Left lung (tissue), 10 donors: ENCODE results near the gene KRT16. TPM values are rescaled to one million over a fixed set of nuclear protein-coding genes. Genes with fewer than 3 reads are reported as not detected.

Source experiments
- ATAC-seq: fragments of 200-7000 bp; cut with Tn5 transposase; one replicate; pipeline ENCODE4 v1.9.1; 2020; ENCODE audit warnings: moderate library complexity
- DNase-seq, 4 donors: peaks; one replicate each; pipeline ENCODE4 v3.0.0-alpha.2; 2013 to 2020
- H3K27ac ChIP-seq, 2 donors: fragments of 200-600 bp; sonication (generic) in 1 of 2; one replicate each; pipeline versions ENCODE4 v1.5.0 to v1.8.0; 2020 to 2021
- H3K27me3 ChIP-seq, 2 donors: fragments of 200-600 bp; sonication (generic) in 1 of 2; one replicate each; pipeline versions ENCODE4 v1.5.0 to v1.8.0; 2020 to 2021
- H3K36me3 ChIP-seq, 2 donors: fragments of 200-600 bp; sonication (generic) in 1 of 2; one replicate each; pipeline versions ENCODE4 v1.5.0 to v1.8.0; 2020 to 2021
- H3K4me1 ChIP-seq, 2 donors: fragments of 200-600 bp; one replicate each; pipeline ENCODE4 v1.8.0; 2021
- H3K4me3 ChIP-seq, 2 donors: fragments of 200-600 bp; sonication (generic) in 1 of 2; one replicate each; pipeline versions ENCODE4 v1.5.0 to v1.8.0; 2020 to 2021; ENCODE audit warnings: mild to moderate bottlenecking in 1 of 2
- H3K9me3 ChIP-seq, 2 donors: fragments of 200-600 bp; sonication (generic) in 1 of 2; one replicate each; pipeline versions ENCODE4 v1.5.0 to v1.8.0; 2020 to 2021
- CTCF ChIP-seq, 2 donors: fragments of 200-600 bp; sonication (generic) in 1 of 2; IDR thresholded peaks; one replicate each; pipeline versions ENCODE4 v1.5.0 to v1.8.0; 2021; ENCODE audit warnings: antibody characterized with exemption in 2 of 2
- intact Hi-C, 2 donors: fragments of 100-400 bp; cut with DNase I; formaldehyde crosslinking; loops; one replicate each; pipeline versions ENCODE4 v1.11.2 to v1.14.2; 2022
- polyA plus RNA-seq, 6 donors: library from polyadenylated mRNA; unstranded; fragments of 120-200 nt; gene quantifications; one replicate each; pipeline ENCODE4 v1.2.1, GENCODE V29; 2013; ENCODE audit not compliant: insufficient read length in 6 of 6
- total RNA-seq, 2 donors: library from RNA; stranded (reverse); fragmentation: NEBNext Ultra II Directional; extraction: Animal tissue kit (Norgen Biotek cat#: 25700); gene quantifications; one replicate each; pipeline ENCODE4 v1.2.1, GENCODE V29; 2021
- donor health status: DM: no; HTN: yes; CAD: no.
- donor health status: DM: no; HTN: no; CAD: no.

Gene KRT16
- total and polyA plus RNA-seq, 8 donors: 0.65 to 1.0 TPM; not detected in 6

GRCh38 chr17:41657176-41657754 lies 44.7 kb upstream of the KRT16 start:
- H3K4me1 ChIP-seq: peaks cover 0 to 12% of the 10 kb centered on the region in 2 donors

GRCh38 chr17:41656249-41657023 lies 43.9 kb upstream of the KRT16 start:
- H3K27me3 ChIP-seq: no peaks in the 10 kb centered on the region
- no peaks in the 10 kb centered on the region for H3K36me3 ChIP-seq
- no peak for TF ChIP-seq CTCF (IDR thresholded peaks at IDR 0.05)
- no peaks in the 10 kb centered on the region for H3K9me3 ChIP-seq
- ATAC-seq (no peak), DNase-seq (peak in 1 of 4 donors; percentile 74)
- intact Hi-C loops: loop anchor here in 1 of 2 donors (5.0 kb wide), 1 partner anchor 104 kb away; no protein-coding TSS in a partner anchor
- peaks cover 0 to 12% of the 10 kb centered on the region in 2 donors for H3K4me1 ChIP-seq
- no peak overlapping the region for H3K4me3 ChIP-seq
- H3K27ac ChIP-seq: peak overlapping the region; percentile 76 to 85

More at GRCh38 chr17:41657176-41657754, 44.7 kb upstream of the KRT16 start:
- no peak for TF ChIP-seq CTCF (IDR thresholded peaks at IDR 0.05)
- DNase-seq (no peak), ATAC-seq (no peak)
- no peak overlapping the region for H3K4me3 ChIP-seq
- H3K9me3 ChIP-seq: no peaks in the 10 kb centered on the region
- no peaks in the 10 kb centered on the region for H3K36me3 ChIP-seq
- peak overlapping the region; percentile 76 to 85 for H3K27ac ChIP-seq
- intact Hi-C loops: loop anchor here in 1 of 2 donors (5.0 kb wide), 1 partner anchor 105 kb away; no protein-coding TSS in a partner anchor
- no peaks in the 10 kb centered on the region for H3K27me3 ChIP-seq

GRCh38 chr17:41655611-41656111 lies 43.1 kb upstream of the KRT16 start:
- ATAC-seq: peak; percentile 73
- Histone ChIP-seq H3K4me3 (no peak overlapping the region), H3K4me1 (peaks cover 0 to 12% of the 10 kb centered on the region in 2 donors), H3K36me3 (no peaks in the 10 kb centered on the region), H3K27ac (peak overlapping the region; percentile 76 to 85), H3K9me3 (no peaks in the 10 kb centered on the region), H3K27me3 (no peaks in the 10 kb centered on the region)
- DNase-seq: peak in 3 of 4 donors; percentile 87 to 93 (median 88)
- TF ChIP-seq CTCF (IDR thresholded peaks at IDR 0.05): no peak
- intact Hi-C loops: loop anchor here in 1 of 2 donors (5.0 kb wide), 1 partner anchor 103 kb away; no protein-coding TSS in a partner anchor

- intact Hi-C loops: loop anchor here in 1 of 2 donors (5.0 kb wide), 1 partner anchor 103 kb away; no protein-coding TSS in a partner anchor
- peak; percentile 0 for ATAC-seq
Observed at GRCh38 chr17:41654678-41655607, 42.4 kb upstream of the KRT16 start.

More at GRCh38 chr17:41654678-41655607, 42.4 kb upstream of the KRT16 start:
- Histone ChIP-seq H3K27me3 (no peaks in the 10 kb centered on the region), H3K9me3 (no peaks in the 10 kb centered on the region), H3K4me3 (no peak overlapping the region), H3K36me3 (no peaks in the 10 kb centered on the region), H3K27ac (peak overlapping the region; percentile 76 to 85), H3K4me1 (peaks cover 0 to 12% of the 10 kb centered on the region in 2 donors)
- no peak for TF ChIP-seq CTCF (IDR thresholded peaks at IDR 0.05)
- DNase-seq: no peak
